Panc1 (cell line): ENCODE results near the gene MSRB3. TPM values are rescaled to one million over a fixed set of nuclear protein-coding genes. Genes with fewer than 3 reads are reported as not detected.

Experiments used
- ATAC-seq: fragments of 200-7000 bp; cut with Tn5 transposase; 2 replicates; pipeline ENCODE4 v1.9.1; 2020; ENCODE audit warnings: mild to moderate bottlenecking, moderate library complexity
- BruUV-seq: library from RNA; stranded (reverse); fragments of 400-500 nt; replicated peaks from 2 replicates; lab custom pipeline; 2021; lab: Mats Ljungman, UMichigan
- CTCF ChIA-PET: fragments of 300-600 bp; sonication (Branson Sonifier 250); formaldehyde crosslinking; loops from one replicate; lab custom pipeline; 2022; ENCODE audit warnings: antibody characterized with exemption; lab: Charles Lee
- POLR2A ChIA-PET: fragments of 300-600 bp; sonication (Branson Sonifier 250); formaldehyde crosslinking; loops from one replicate; lab custom pipeline; 2022; ENCODE audit warnings: antibody characterized with exemption; lab: Charles Lee
- DNase-seq: peaks from one replicate; pipeline ENCODE4 v3.0.0-alpha.2; 2010; ENCODE audit warnings: low read depth, low spot score
- H3K27ac ChIP-seq: 2 replicates; pipeline ENCODE4 v1.5.1; 2011; ENCODE audit warnings: mild to moderate bottlenecking, low read length, inconsistent platforms
- H3K27me3 ChIP-seq: fragments of 200-500 bp; sonication (Bioruptor generic); 2 replicates; pipeline ENCODE4 v1.6.0; 2014; ENCODE audit warnings: low read length, inconsistent platforms; ENCODE audit not compliant: control insufficient read depth, insufficient read depth
- H3K36me3 ChIP-seq: fragments of 200-500 bp; sonication (Bioruptor generic); 2 replicates; pipeline ENCODE4 v1.5.1; 2014; ENCODE audit warnings: inconsistent platforms, mild to moderate bottlenecking, low read length, moderate library complexity; ENCODE audit not compliant: control insufficient read depth, insufficient read depth
- H3K4me1 ChIP-seq: 2 replicates; pipeline ENCODE4 v1.5.1; 2011; ENCODE audit warnings: inconsistent platforms, mild to moderate bottlenecking, low read length, moderate library complexity; ENCODE audit not compliant: control insufficient read depth, insufficient read depth
- H3K4me3 ChIP-seq, 2 experiments: 2 replicates each; pipeline ENCODE4 v1.5.1; 2011 to 2012; ENCODE audit warnings: low read depth in 2 of 2, low read length in 2 of 2, mild to moderate bottlenecking in 2 of 2, inconsistent platforms in 1 of 2, moderate library complexity in 1 of 2
- H3K9me3 ChIP-seq: fragments of 200-500 bp; sonication (Bioruptor generic); 2 replicates; pipeline ENCODE4 v1.5.1; 2014; ENCODE audit warnings: low read depth, mild to moderate bottlenecking, inconsistent platforms, low read length, moderate library complexity; ENCODE audit not compliant: control insufficient read depth, insufficient read depth
- CTCF ChIP-seq: fragments of 450-650 bp; IDR thresholded peaks from 2 replicates; pipeline ENCODE4 v1.5.1; 2017; ENCODE audit warnings: mild to moderate bottlenecking
- POLR2AphosphoS5 ChIP-seq: IDR thresholded peaks from 2 replicates; pipeline ENCODE4 v1.6.1; 2012; ENCODE audit warnings: mild to moderate bottlenecking, low read depth, low read length, moderate library complexity
- SIN3A ChIP-seq: IDR thresholded peaks from 2 replicates; pipeline ENCODE4 v1.6.1; 2012; ENCODE audit warnings: low read depth, mild to moderate bottlenecking, low read length, moderate library complexity, borderline replicate concordance; ENCODE audit not compliant: insufficient read depth
- TCF7L2 ChIP-seq: IDR thresholded peaks from 2 replicates; pipeline ENCODE4 v1.6.1; 2011; ENCODE audit warnings: mild to moderate bottlenecking, low read depth, low read length, inconsistent platforms
- in situ Hi-C: cut with HindIII; loops from 2 replicates; pipeline ENCODE4 v1.10.0; 2016; ENCODE audit warnings: low sequenced_read_pairs, low pct_unique_long_range_greater_than_20kb
- intact Hi-C: fragments of 100-400 bp; cut with micrococcal nuclease; formaldehyde crosslinking; loops from one replicate; pipeline ENCODE4 v1.10.0; 2022; ENCODE audit not compliant: unreplicated experiment
- total RNA-seq: library from RNA; stranded (reverse); gene quantifications from one replicate; pipeline ENCODE4 v1.2.1, GENCODE V29; 2021; ENCODE audit not compliant: unreplicated experiment
- TF ChIP-seq, protein P1 (sequence below), 2 experiments: IDR thresholded peaks; 2 replicates each; pipeline ENCODE4 v1.6.1; 2011 to 2012; ENCODE audit warnings: low read depth in 2 of 2, control low read depth in 1 of 2, low read length in 1 of 2, mild to moderate bottlenecking in 1 of 2, moderate library complexity in 1 of 2; ENCODE audit not compliant: insufficient read depth in 1 of 2

Gene MSRB3
- total RNA-seq, 1 experiment from 2014 or later, result 89.7 TPM

- ATAC-seq (no peak), DNase-seq (no peak)
- in situ Hi-C loops, result no loop called here
- ChIA-PET POLR2A (no interaction called here), CTCF (no interaction called here)
- Histone ChIP-seq H3K27me3 (no peaks in the 10 kb centered on the region), H3K4me1 (no peaks in the 10 kb centered on the region), H3K27ac (no peak overlapping the region), H3K4me3 (no peak overlapping the region), H3K36me3 (no peaks in the 10 kb centered on the region), H3K9me3 (no peaks in the 10 kb centered on the region)
- TF ChIP-seq TCF7L2 (no peak), SIN3A (no peak), CTCF (no peak), POLR2AphosphoS5 (no peak)
- TF ChIP-seq, protein P1, sequence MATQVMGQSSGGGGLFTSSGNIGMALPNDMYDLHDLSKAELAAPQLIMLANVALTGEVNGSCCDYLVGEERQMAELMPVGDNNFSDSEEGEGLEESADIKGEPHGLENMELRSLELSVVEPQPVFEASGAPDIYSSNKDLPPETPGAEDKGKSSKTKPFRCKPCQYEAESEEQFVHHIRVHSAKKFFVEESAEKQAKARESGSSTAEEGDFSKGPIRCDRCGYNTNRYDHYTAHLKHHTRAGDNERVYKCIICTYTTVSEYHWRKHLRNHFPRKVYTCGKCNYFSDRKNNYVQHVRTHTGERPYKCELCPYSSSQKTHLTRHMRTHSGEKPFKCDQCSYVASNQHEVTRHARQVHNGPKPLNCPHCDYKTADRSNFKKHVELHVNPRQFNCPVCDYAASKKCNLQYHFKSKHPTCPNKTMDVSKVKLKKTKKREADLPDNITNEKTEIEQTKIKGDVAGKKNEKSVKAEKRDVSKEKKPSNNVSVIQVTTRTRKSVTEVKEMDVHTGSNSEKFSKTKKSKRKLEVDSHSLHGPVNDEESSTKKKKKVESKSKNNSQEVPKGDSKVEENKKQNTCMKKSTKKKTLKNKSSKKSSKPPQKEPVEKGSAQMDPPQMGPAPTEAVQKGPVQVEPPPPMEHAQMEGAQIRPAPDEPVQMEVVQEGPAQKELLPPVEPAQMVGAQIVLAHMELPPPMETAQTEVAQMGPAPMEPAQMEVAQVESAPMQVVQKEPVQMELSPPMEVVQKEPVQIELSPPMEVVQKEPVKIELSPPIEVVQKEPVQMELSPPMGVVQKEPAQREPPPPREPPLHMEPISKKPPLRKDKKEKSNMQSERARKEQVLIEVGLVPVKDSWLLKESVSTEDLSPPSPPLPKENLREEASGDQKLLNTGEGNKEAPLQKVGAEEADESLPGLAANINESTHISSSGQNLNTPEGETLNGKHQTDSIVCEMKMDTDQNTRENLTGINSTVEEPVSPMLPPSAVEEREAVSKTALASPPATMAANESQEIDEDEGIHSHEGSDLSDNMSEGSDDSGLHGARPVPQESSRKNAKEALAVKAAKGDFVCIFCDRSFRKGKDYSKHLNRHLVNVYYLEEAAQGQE (IDR thresholded peaks at IDR 0.05; ENCODE audit: insufficient read depth in 1 of 2, low read depth in 2 of 2, low read length in 1 of 2), result no peak
- no TSS peak for BruUV-seq
- intact Hi-C loops, result no loop called here
Measured at GRCh38 chr12:65464930-65465329, 186.4 kb downstream of the MSRB3 start.

- TF ChIP-seq POLR2AphosphoS5 (no peak), TCF7L2 (no peak)
- Histone ChIP-seq H3K4me1 (no peaks in the 10 kb centered on the region), H3K9me3 (no peaks in the 10 kb centered on the region), H3K27me3 (no peaks in the 10 kb centered on the region), H3K27ac (no peak overlapping the region), H3K4me3 (no peak overlapping the region), H3K36me3 (no peaks in the 10 kb centered on the region)
- ChIA-PET CTCF (no interaction called here), POLR2A (no interaction called here)
- in situ Hi-C loops, result no loop called here
- intact Hi-C loops, result no loop called here
- no TSS peak for BruUV-seq
- no peak for DNase-seq
- ATAC-seq, result no peak
Measured at GRCh38 chr12:65465766-65466547, 187.5 kb downstream of the MSRB3 start.

GRCh38 chr12:65466911-65467310 is 188.4 kb downstream of the MSRB3 start:
- TF ChIP-seq, protein P1 (IDR thresholded peaks at IDR 0.05; ENCODE audit: insufficient read depth in 1 of 2, low read depth in 2 of 2, low read length in 1 of 2), result no peak
- no peak for TF ChIP-seq CTCF
- no peak for TF ChIP-seq SIN3A
- TF ChIP-seq TCF7L2, result no peak
- TF ChIP-seq POLR2AphosphoS5, result no peak
- H3K36me3 ChIP-seq, result no peaks in the 10 kb centered on the region
- no peaks in the 10 kb centered on the region for H3K27me3 ChIP-seq
- intact Hi-C loops (no loop called here), in situ Hi-C loops (no loop called here)
- H3K27ac ChIP-seq, result no peak overlapping the region
- no peak overlapping the region for H3K4me3 ChIP-seq
- no peaks in the 10 kb centered on the region; the same call in 1 of the 2 replicates for H3K4me1 ChIP-seq
- ATAC-seq, result no peak
- ChIA-PET POLR2A (no interaction called here), CTCF (no interaction called here)
- BruUV-seq, result no TSS peak
- no peaks in the 10 kb centered on the region for H3K9me3 ChIP-seq
- DNase-seq, result no peak
